NCI-H524 treated with DMSO at 0.1 percent for 48 hours (cell line): ENCODE results near the gene ETS1.
"Not testable (repeated sequence)": the region's sequence is repeated elsewhere in the genome, so short reads cannot be mapped to it uniquely, and the experiment has no call there.

Experiments used
- DNase-seq: peaks from one replicate; lab custom pipeline; 2025; lab: John Stamatoyannopoulos, UW

The ETS1 gene

DNA sequence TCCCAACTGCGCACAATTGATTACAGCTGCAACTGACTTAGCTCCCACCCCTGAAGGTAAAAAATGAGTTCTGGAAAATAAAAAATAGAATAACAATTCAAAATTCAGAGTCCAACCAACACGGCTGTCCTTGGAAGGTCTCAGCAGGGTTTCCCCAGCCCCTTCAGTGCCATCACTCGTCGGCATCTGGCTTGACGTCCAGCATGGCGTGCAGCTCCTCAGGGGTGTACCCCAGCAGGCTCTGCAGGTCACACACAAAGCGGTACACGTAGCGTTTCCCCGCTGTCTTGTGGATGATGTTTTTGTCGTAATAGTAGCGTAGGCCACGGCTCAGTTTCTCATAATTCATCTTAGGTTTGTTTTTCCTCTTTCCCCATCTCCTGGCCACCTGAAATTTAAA, 125.2 kb downstream of the ETS1 start:
- no peak for DNase-seq

DNA sequence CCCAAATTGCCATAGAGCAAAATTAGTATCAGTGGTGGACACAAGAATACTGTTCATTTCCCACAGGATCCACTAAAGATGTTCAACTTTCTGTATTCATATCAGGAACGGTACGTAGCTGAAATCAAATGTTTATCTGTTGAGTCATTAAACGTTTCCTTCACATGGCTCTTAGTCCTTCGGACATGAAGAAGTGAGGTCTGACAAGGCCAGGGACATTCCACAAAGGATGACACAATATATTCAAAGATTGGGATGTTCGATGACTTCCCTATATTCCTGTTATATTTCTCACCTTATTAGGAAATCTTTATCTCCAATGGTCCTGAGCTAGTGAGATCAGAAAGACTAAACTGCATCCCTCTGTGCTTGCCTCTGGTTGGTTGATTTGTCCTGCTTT, 129.0 kb downstream of the ETS1 start:
- no peak for DNase-seq

DNA sequence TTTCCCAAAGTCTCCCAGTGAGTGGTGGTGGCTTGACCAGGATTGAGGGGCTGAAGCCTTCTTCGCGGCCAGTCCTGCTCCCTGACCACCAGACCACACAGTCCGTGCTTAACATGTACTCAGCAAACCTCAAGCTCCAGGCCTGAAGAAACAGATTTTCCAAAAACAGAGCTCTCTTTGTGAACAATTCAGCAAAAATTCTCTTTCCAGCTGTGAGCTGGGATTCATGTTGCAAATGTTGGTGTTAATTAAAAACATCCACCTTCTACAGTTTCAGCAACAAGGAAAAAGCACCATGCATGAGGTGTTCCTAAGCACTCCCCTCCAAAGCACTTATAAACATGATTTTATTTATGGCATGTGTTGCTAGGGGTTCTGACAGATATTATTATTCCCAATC, 129.5 kb downstream of the ETS1 start:
- no peak for DNase-seq

DNA sequence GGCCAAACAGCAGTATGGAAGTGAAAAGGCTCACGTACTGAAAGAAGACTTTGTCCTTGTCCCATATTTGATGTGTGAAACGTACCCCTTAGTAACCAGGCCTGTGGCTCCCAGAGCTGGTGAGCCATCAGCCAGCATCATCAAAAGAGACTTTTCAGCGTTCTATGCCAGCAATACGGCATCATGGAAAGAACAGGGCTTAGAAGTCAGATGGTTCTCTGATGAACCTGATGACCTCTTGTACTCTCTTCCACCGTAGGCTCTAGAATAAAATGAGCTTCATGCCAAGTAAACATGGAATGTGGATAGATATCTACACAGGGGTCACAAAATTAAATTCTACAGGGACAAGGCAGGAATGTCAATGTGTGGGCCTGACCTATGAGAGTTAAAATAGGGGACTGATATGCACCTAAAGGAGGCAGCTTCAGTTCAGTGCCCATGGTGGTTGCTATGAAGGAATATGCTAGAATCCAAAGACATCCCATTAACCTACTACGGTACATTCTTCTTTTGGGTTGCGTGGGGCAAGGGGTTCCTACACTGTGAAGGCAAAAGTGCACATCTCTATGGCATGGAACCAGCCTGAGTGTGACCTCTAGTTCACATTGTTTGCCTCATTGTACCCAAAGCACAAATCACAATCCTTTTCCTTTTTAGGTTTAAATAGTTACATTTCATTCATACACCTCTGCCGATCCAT, 130.6 kb downstream of the ETS1 start:
- no peak for DNase-seq

DNA sequence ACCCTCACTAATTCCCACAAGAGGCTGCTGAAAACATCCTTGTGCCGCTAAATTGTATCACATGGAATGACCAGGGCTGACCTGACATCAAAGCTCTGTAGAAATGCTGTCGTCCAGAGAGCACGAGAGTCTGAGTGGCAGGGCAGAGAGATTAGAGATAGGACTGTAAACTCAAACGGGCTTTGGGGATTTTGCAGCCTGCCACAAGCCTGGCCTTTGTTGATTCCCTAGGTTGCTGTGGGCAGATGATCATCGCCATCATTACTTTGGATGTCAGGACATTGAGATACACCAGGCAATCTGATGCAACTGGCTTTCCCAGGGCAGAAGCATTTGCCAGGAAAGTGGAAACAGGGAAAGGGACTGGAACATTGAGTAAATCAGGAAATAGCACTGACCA, 131.6 kb downstream of the ETS1 start:
- no peak for DNase-seq

DNA sequence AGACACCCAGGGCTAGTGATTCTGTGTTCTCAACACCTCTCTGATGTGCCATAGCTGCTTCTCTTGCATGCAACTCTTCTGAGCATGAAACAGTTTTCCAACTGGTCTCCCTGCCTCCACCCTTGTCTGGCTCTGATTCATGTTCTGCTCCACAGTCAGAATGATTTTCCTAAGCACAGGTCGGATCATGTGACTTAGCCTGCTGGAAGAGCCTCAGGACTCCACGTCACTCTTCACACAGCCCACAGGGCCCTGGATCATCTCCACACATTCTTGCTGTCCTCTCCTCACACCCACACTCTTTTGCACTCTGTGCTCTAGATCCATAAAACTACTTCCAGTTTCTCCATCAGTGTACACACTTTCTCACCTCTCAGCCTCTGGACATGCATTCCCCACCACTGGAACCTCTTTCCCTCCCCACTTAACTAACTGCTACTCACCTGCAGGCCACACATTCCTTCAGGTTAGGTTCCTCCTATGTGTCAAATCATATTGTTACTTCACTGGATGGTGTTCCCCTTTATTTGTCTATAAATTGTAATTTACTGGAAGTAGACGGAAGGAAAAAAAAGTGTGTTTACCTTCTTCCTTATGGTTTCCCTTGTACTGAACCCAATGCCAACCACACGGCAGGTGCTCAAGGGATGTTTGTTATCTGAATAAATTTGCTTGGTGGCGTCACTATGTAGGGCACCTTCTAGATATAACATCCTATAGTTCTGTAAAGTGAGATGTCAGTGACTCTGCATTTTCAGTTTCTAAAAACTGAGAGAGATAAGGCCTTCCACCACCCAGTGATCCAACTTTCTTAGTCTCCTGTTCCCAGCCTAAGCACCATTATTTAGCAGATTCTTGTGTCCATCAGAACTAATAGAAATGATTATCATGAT, 133.7 kb downstream of the ETS1 start:
- DNase-seq = no peak

DNA sequence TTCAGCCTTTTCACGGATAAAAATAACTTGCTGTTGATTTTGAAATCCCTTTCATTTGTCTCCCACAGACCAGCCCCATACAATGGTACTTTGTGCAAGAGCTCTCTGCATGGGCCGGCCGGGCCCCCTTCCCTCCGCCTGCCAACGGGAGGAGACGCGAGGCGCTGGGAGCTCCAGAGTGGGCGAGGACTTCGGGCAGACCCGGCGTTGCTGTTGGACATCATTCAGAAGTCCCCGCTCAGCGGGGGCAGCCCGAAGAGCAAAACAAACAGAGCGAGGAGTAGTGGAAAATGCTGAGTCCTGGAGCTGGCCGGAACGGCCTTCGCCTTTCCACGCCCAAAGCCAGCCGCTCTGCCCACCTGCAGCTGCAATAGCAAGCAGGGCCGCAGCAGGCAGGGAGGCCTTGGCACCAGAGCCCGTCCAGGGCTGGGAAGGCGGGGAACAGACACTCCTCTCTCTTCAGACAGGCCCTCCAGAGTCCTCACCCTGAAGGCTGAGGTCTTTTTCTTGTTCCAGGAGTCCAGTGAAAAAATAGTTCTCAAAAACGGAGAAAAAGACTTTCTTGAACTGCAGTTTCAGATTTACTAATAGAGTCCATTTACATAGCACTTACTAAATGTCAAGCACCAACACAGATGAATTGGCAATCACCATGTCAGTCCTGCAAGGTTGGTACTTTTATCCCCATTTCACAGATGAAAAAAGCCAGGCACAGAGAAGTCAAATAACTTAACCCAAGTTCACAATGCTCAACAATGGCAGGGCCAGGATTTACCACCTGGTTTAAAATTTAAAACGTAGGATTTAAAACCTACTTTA, 135.5 kb downstream of the ETS1 start:
- DNase-seq = no peak

DNA sequence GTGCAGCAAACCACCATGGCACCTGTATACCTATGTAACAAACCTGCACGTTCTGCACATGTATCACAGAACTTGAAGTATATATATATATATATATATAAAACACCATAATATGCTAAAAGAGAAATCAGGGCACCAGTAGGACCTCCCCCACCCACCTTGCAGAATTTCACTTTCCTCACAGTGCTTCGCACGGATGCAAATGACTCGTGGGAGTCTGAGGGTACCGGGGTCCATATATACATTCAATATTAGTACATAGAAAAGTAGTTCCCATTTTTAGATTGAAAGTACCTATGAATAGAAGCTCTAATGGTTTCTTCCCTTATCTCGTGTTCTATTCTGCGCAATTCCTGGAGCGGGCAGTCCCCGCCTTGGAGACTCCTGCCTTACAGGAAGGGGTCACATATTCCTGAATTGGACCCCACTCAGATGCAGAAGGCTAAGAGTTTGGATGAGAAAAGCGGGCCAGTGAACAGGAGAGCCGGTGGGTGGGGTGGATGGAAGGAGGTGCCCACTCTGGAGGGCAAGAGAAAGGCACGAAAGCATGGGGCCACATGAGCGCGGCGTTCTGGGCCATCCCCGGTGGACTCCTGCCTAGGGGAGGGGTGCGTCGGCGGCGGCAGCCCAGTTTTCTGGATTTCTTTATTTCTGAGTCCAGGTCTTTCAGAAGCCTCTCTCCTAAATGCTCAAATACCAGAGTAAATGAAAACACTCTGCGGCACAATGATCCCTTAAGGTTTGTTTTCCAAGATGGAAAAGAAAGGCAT, 136.3 kb downstream of the ETS1 start:
- no peak for DNase-seq

DNA sequence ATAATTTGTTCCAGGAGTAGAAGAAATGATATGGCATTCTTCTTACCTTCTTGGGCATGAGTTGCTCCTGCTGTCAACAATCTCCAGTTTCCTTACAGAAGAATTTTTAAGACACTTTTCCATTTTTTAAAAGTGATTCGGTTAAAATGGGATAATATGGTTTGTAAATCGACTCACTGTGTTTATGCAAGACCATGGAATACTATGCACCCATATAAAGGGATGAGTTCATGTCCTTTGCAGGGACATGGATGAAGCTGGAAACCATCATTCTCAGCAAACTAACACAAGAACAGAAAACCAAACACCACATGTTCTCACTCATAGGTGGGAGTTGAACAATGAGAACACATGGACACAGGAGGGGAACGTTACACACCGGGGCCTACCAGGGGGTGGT, 136.9 kb downstream of the ETS1 start:
- not testable (repeated sequence) for DNase-seq

DNA sequence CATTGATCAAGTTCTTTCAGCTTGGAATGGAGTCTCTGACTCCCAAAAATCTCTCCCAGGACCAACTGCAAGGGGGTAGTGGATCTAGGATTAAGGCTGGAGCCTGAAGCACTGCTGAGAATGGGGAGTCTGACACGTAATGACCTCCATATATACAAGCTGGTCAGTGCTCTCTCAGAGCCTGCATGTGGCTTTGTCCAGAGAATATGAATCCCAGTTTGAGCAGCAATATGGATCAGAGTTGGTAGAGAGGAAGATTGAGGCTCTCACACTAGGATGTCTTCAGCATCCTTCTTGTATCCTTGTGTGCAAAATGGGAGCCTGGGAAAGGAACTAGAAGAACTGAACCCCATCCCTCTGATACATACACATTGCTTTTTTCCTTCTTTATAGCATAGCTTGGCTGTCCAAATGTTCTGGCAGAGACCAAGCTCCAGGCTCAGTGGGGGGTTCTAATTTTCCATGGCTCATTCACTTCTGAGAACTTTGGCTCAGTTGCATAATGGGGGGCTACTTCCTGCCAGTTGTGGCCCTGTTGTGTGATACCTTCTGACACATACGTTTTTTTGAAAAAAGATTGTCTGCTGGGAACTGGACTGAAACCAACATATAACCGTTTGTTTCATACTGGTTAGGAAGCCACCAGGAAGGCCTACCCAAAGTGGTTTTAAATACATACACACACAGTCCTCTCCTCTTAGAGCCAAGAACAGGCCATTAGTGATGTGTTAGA, 138.2 kb downstream of the ETS1 start:
- no peak for DNase-seq

DNA sequence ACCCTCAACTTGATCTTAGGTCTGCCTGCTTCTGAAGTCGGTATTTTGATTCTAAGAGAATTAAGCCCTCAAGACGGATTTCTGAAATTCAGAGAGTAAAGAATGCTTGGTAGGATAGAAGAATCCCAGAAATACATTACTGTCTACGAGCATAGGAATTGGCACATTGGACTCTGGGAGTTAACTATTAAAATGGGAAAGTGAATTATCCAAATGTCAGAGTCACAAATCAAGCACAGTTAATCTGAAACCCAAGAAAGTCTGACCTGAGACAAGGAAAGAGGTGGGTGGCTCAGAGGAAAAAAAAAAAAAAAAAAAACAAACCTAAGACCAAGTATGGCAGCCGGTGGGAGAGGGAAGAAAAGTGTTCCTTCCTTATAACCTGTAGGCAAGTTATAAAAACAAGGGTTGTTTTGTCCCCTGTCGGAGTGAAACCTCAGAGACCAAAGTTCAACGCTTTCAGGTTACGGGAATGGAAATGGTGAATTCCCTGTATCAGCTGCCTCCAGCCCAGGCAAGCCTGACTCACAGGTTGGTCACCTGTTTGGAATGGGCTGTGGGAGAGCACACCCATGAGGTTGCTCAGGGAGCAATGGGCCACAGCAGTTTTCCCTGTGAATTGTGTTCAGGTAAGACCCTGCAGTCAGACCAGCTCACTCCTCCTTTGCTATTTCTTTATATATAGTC, 139.0 kb downstream of the ETS1 start:
- no peak for DNase-seq

DNA sequence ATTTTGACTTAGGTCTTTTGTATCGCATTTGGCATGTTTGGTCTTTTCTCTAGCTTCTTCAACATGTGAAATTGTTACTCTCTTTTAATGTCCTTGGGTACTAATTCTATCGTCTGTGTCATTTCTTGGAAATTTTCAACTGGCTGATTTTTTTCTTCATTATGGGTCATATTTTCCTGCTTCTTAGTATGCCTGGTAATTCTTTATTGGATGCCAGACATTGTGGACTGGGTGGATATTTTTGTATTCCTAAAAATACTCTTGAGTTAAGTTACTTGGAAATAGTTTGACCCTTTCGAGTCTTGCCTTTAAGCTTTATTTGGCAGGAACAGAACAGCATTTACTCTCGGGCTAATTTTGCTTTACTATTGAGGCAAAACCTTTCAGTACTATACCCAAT, 140.1 kb downstream of the ETS1 start:
- DNase-seq = no peak

DNA sequence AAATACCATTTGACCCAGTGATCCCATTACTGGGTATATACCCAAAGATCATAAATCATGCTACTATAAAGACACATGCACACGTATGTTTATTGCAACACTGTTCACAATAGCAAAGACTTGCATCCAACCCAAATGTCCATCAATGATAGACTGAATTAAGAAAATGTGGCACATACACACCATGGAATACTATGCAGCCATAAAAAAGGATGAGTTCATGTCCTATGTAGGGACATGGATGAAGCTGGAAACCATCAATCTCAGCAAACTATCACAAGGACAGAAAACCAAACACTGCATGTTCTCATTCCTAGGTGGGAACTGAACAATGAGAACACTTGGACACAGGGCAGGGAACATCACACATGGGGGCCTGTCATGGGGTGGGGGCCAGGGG, 141.4 kb downstream of the ETS1 start:
- DNase-seq = not testable (repeated sequence)

DNA sequence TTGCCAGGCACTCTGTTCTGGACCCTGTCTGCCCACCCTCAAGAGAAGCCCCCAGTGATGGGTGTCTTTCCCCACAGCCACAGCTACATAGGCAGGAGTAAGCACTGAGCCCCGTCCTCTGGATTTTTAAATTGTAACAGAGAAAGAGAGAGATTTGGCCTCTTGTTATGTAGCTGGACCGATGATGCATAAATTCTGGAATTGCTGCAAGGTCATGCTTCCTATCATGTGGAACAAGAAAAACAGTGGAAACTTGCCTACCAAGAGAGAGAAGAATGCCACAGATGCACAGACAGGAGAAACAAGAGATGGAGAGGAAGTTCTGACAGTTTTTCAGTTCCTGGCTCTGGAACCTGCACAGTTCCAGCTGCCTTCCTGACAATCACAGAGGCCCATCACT, 150.2 kb downstream of the ETS1 start:
- DNase-seq = no peak

DNA sequence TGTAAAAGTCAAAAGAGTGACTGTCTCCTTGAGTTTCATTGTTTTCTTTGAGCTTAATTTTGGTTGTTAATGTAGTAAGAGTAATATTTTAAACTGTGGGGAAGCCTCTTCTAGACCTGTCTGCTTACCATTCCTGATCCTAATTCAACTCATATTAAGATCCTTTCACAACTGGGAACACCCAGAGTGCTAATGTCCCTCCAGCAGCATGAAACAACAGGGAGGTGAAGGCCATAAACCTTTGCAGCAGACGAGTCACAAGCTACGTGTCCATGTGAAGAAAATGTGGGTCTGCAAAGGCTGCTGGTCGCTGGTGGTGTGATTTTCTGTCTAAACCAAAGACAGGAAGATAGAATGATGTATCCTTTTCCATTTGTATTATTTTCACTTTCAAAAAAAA, 152.5 kb downstream of the ETS1 start:
- no peak for DNase-seq

DNA sequence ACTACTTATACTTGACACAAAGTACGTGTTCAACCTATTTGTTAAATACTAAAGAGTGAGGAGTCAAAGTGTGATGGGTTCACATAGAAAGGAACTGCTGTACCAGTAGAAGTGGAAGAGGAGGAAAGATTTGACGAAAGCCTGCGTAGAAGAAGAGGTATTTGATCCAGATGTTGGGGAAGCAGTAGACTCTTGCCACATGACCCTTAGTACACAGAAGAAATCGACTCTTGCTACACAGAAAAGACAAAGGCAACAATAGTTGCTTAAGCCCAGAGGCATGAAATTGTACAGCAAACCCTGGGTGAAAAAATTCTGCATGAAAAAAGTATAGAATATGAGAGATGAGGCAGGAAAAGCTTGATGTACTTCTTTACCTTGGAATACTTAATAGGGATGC, 152.9 kb downstream of the ETS1 start:
- DNase-seq = no peak

DNA sequence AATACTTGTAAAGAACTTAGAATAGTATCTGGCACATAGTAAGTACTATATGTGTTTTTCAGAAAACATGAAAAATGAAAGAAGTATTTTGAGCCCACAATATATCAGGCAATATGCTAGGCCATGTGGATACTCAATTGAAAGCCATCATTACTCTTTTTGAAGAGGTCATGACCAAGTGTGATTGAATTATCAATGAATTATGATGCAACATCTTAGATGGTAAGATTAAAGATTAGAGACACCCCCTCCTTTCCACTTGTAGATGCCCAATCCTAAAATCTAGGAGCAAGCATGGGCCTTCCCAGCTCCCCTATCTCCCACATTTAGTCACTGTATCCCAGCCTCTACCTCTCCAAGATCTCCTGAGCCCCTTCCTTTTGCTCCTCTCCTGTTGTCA, 154.4 kb downstream of the ETS1 start:
- DNase-seq = no peak

DNA sequence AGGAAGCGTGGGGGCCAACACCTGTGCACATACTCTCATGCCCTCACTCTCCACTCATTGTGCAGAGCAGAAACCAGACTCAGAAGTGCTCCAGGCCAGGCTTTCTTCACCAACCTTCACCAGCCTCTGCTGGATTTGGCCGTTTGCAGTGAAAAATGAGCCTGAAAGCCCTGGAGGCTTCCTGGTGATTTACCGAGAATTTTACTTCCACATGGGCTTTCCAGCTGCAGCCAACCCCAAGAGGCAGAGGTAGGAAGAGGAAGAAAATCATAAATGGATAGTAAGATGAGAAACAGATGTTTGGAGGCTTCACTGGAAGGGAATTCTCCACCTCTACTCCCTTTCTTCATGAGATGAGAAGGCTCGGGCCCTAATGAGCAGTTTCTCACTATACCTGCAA, 155.4 kb downstream of the ETS1 start:
- no peak for DNase-seq

DNA sequence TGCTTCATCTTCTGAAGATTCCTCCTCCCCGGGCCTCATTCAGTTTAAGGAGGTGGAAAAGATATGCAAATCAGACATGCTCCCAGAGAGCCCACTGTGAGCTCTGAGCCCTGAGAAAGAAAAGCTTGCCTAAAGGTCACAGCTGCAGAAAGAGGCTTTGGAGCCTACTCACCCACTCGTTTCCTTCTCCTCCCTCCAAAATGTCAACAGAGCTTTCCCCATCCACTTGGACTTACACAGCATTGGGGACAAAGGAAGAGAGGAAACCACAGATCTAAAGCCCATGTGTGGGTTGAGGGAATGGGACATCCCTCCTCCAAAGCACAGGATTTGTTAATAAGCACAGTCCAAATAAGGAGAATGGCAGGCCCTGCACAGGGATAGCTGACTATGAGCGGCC, 158.4 kb downstream of the ETS1 start:
- no peak for DNase-seq

DNA sequence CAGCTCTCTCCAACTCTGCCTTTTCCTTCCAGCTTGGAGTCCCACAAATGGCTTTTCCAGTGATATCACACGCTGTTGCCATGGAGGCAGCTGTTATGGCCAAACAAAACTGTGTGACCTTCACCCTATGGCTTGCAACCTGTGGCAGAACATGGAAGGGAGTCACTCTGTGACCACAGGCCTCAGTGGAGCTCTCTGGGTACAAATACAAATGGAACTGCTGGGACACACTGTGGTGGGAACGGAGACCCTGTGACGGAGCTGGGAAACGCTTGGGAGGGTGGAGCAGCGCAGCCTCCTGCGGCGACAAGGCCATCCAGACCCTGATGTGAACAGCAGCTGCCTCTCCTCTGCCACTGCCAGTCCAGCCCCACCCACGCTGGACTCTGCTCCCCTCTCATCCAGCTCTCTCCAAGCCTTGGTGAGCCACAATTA, 162.5 kb downstream of the ETS1 start:
- DNase-seq = no peak

DNA sequence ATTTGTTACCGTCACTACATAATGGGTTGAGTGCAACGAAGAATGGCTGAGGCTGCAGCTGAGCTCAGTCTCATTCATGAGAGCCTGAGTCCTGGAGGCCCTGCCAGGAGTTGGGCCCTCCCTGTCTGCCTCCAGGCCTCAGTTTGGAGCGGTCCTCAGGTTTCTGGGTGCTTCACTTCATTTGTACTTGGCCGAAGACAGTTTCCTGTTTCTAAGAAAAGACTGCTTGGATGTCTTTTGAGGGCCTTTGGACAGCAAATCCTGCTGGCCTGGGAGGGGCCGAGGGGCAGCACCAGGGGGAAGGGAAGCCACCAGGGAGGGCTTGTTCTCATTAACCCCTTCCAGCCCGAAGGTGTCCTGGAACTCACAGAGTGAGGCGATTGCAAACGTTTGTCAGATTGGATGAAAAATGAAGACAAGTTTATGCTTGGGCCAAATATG, 163.1 kb downstream of the ETS1 start:
- no peak for DNase-seq
